Peyer's patch (tissue), 4 donors: ENCODE measurements around the gene MYBPC2.

Experiments
- POLR2A ChIP-seq, 2 donors: fragments of 450-650 bp; IDR thresholded peaks; one replicate each; pipeline ENCODE4 v1.5.1; 2017; ENCODE audit warnings: antibody characterized with exemption in 2 of 2, mild to moderate bottlenecking in 2 of 2, moderate library complexity in 2 of 2
- TF ChIP-seq, protein P1 (sequence below), 6 experiments: fragments of 450-650 bp in 4 of 6; fragments of 200-600 bp in 2 of 6; sonication (generic) in 1 of 6; IDR thresholded peaks; one replicate each; pipeline ENCODE4 v1.5.1; 2017 to 2019; ENCODE audit warnings: antibody characterized with exemption in 6 of 6, mild to moderate bottlenecking in 3 of 6, moderate library complexity in 1 of 6

DNA sequence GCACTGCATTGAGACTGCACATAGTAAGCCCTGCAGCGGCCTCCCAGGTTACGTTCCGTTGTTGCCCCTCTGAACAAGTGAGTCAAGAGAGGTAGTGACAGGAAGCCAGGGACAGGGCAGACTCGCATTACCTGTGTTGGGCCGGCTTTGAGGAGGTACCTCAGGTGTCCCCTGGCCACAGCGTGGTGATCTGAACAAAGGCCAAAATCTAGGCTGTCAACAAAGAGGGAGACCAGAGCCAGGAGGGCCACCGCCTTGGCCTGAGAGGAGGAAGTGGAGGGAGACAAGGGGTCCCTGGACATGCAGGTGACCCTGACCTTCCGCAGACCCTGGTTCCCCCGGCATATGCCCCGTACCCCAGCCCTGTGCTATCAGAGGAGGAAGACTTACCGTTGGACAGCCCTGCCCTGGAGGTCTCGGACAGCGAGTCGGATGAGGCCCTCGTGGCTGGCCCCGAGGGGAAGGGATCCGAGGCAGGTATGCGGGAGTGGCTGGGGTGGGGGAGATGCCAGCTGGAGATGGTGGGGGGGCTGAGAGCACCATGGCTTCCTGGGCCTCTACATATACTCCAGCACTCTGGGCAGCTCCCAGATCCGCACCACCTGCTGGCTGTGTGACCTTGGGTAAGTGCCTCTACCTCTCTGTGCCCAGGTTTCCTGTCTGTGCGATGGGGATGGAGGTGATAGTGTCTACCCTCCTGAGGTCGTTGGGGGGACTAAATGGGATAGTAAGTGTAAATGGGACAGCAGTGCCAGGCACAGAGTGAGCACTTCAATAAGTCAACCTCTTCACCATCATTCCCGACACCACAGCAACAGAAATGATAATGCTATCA is 9.2 kb upstream of the MYBPC2 start:
- TF ChIP-seq, protein P1, sequence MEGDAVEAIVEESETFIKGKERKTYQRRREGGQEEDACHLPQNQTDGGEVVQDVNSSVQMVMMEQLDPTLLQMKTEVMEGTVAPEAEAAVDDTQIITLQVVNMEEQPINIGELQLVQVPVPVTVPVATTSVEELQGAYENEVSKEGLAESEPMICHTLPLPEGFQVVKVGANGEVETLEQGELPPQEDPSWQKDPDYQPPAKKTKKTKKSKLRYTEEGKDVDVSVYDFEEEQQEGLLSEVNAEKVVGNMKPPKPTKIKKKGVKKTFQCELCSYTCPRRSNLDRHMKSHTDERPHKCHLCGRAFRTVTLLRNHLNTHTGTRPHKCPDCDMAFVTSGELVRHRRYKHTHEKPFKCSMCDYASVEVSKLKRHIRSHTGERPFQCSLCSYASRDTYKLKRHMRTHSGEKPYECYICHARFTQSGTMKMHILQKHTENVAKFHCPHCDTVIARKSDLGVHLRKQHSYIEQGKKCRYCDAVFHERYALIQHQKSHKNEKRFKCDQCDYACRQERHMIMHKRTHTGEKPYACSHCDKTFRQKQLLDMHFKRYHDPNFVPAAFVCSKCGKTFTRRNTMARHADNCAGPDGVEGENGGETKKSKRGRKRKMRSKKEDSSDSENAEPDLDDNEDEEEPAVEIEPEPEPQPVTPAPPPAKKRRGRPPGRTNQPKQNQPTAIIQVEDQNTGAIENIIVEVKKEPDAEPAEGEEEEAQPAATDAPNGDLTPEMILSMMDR (IDR thresholded peaks at IDR 0.05) = no peak
- TF ChIP-seq POLR2A (IDR thresholded peaks at IDR 0.05) = no peak
